Left lung (tissue), 10 donors: ENCODE measurements around the gene MPC2. TPM values are rescaled to one million over a fixed set of nuclear protein-coding genes. Genes with fewer than 3 reads are reported as not detected.

Experiments used
- ATAC-seq: fragments of 200-7000 bp; cut with Tn5 transposase; one replicate; pipeline ENCODE4 v1.9.1; 2020; ENCODE audit warnings: moderate library complexity
- DNase-seq, 4 donors: peaks; one replicate each; pipeline ENCODE4 v3.0.0-alpha.2; 2013 to 2020
- H3K27ac ChIP-seq, 2 donors: fragments of 200-600 bp; sonication (generic) in 1 of 2; one replicate each; pipeline versions ENCODE4 v1.5.0 to v1.8.0; 2020 to 2021
- H3K27me3 ChIP-seq, 2 donors: fragments of 200-600 bp; sonication (generic) in 1 of 2; one replicate each; pipeline versions ENCODE4 v1.5.0 to v1.8.0; 2020 to 2021
- H3K36me3 ChIP-seq, 2 donors: fragments of 200-600 bp; sonication (generic) in 1 of 2; one replicate each; pipeline versions ENCODE4 v1.5.0 to v1.8.0; 2020 to 2021
- H3K4me1 ChIP-seq, 2 donors: fragments of 200-600 bp; one replicate each; pipeline ENCODE4 v1.8.0; 2021
- H3K4me3 ChIP-seq, 2 donors: fragments of 200-600 bp; sonication (generic) in 1 of 2; one replicate each; pipeline versions ENCODE4 v1.5.0 to v1.8.0; 2020 to 2021; ENCODE audit warnings: mild to moderate bottlenecking in 1 of 2
- H3K9me3 ChIP-seq, 2 donors: fragments of 200-600 bp; sonication (generic) in 1 of 2; one replicate each; pipeline versions ENCODE4 v1.5.0 to v1.8.0; 2020 to 2021
- CTCF ChIP-seq, 2 donors: fragments of 200-600 bp; sonication (generic) in 1 of 2; IDR thresholded peaks; one replicate each; pipeline versions ENCODE4 v1.5.0 to v1.8.0; 2021; ENCODE audit warnings: antibody characterized with exemption in 2 of 2
- intact Hi-C, 2 donors: fragments of 100-400 bp; cut with DNase I; formaldehyde crosslinking; loops; one replicate each; pipeline versions ENCODE4 v1.11.2 to v1.14.2; 2022
- polyA plus RNA-seq, 6 donors: library from polyadenylated mRNA; unstranded; fragments of 120-200 nt; gene quantifications; one replicate each; pipeline ENCODE4 v1.2.1, GENCODE V29; 2013; ENCODE audit not compliant: insufficient read length in 6 of 6
- total RNA-seq, 2 donors: library from RNA; stranded (reverse); fragmentation: NEBNext Ultra II Directional; extraction: Animal tissue kit (Norgen Biotek cat#: 25700); gene quantifications; one replicate each; pipeline ENCODE4 v1.2.1, GENCODE V29; 2021
- donor health status: DM: no; HTN: yes; CAD: no.
- donor health status: DM: no; HTN: no; CAD: no.

The MPC2 gene
- total and polyA plus RNA-seq, 8 donors = 44.0 to 59.2 (median 47.5) TPM

DNA sequence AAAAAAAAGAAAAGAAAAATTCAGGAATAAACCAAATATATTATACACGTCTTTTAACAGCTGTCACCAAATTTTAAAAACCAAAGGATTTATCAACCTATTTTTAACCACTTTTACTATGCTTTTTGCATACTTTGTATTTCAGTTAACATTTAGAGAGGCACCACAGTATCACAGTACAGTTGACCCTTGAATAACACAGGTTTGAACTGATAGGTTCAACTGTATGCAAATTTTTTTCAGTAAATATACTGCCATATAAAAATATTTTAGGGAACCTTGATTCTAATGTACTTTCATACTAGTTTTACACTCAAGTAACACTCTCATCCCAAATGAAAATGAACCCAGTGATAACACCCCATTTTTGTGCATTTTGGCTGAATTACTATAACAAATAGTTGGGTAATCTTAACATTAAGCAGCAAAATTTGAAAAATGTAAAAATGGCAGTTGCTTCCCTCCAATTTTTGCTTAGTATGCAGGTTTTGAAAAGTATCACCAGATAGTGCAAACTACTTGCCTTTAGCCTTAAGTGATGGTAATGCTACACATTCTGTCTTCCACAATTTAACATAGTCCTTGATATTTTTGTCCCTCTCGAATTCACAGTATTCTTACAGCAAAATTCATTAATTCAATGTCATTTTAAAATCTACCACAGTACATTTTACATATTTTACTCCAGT lies 12.2 kb downstream of the MPC2 start:
- Histone ChIP-seq H3K36me3 (no peaks in the 10 kb centered on the region), H3K4me1 (no peaks in the 10 kb centered on the region), H3K9me3 (no peaks in the 10 kb centered on the region), H3K27ac (no peak overlapping the region), H3K27me3 (no peaks in the 10 kb centered on the region), H3K4me3 (no peak overlapping the region)
- intact Hi-C loops = no loop called here
- DNase-seq (no peak), ATAC-seq (no peak)
- TF ChIP-seq CTCF (IDR thresholded peaks at IDR 0.05) = no peak

DNA sequence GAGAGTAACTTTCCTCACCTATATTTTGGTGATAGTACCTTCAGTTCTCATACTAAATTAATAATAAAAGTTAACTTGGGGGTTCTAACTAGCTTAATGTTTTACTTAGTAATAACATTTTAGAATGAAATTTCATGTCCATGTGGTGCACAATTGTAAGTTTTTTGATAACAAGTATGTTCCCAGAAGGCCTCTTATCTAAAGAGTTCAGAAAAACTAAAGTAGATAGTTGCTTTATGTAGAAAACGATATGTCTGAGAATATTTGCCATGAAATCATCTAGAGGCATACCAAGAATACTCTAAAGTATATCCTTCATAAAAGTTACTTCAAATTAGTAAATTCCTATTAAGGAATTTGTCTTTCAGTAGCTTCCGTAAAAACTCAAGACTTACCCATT lies 12.8 kb downstream of the MPC2 start:
- intact Hi-C loops = no loop called here
- no peaks in the 10 kb centered on the region for H3K36me3 ChIP-seq

GRCh38 chr1:167923324-167924056 lies 13.4 kb downstream of the MPC2 start:
- DNase-seq (no peak), ATAC-seq (no peak)
- no peak for TF ChIP-seq CTCF (IDR thresholded peaks at IDR 0.05)
- H3K27ac ChIP-seq = no peak overlapping the region
- intact Hi-C loops = no loop called here
- peaks cover 0 to 2% of the 10 kb centered on the region in 2 donors for H3K36me3 ChIP-seq
- no peak overlapping the region for H3K4me3 ChIP-seq
- H3K27me3 ChIP-seq = no peaks in the 10 kb centered on the region
- no peaks in the 10 kb centered on the region for H3K4me1 ChIP-seq
- no peaks in the 10 kb centered on the region for H3K9me3 ChIP-seq

More for the DNA sequence above, 12.8 kb downstream of the MPC2 start:
- TF ChIP-seq CTCF (IDR thresholded peaks at IDR 0.05) = no peak
- Histone ChIP-seq H3K4me1 (no peaks in the 10 kb centered on the region), H3K9me3 (no peaks in the 10 kb centered on the region), H3K4me3 (no peak overlapping the region), H3K27me3 (no peaks in the 10 kb centered on the region), H3K27ac (no peak overlapping the region)
- ATAC-seq (no peak), DNase-seq (no peak)

- no peak for TF ChIP-seq CTCF (IDR thresholded peaks at IDR 0.05)
- peaks cover 0 to 10% of the 10 kb centered on the region in 2 donors for H3K36me3 ChIP-seq
- no peak for ATAC-seq
- no peak for DNase-seq
- no peak overlapping the region for H3K27ac ChIP-seq
- no peaks in the 10 kb centered on the region for H3K4me1 ChIP-seq
- H3K27me3 ChIP-seq = no peaks in the 10 kb centered on the region
- no peaks in the 10 kb centered on the region for H3K9me3 ChIP-seq
- no peak overlapping the region for H3K4me3 ChIP-seq
- intact Hi-C loops = no loop called here
Observed at GRCh38 chr1:167922611-167923074, 14.2 kb downstream of the MPC2 start.

DNA sequence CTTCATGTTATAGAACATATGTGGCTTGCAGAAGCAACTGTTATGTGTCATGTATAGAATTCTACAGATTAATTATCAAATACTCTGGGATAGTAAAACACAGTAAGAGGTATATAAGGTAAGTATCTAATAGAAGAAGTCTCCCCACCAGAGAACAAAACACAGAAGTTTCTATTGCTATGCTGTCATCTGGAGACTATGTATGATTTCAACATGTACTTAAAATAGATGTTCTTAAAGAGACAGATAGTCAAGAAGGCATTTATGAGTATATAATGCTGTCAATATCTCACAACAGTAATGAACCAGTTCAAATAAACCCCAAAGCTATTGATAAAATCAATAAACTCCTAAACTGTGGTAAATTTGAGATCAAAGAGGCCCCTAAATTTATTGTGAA lies 14.8 kb downstream of the MPC2 start:
- intact Hi-C loops = no loop called here
- Histone ChIP-seq H3K4me1 (no peaks in the 10 kb centered on the region), H3K4me3 (no peak overlapping the region), H3K27me3 (no peaks in the 10 kb centered on the region), H3K27ac (no peak overlapping the region), H3K36me3 (peaks cover 0 to 14% of the 10 kb centered on the region in 2 donors), H3K9me3 (no peaks in the 10 kb centered on the region)
- DNase-seq = no peak
- TF ChIP-seq CTCF (IDR thresholded peaks at IDR 0.05) = no peak
- peak; percentile 29 for ATAC-seq
